ENCODE data around the gene CFAP221.
A peak's percentile ranks its signal among the peaks of the same experiment; 100 is the strongest.
"Not testable (repeated sequence)": the region's sequence is repeated elsewhere in the genome, so short reads cannot be mapped to it uniquely, and the experiment has no call there.

Gene CFAP221

DNA sequence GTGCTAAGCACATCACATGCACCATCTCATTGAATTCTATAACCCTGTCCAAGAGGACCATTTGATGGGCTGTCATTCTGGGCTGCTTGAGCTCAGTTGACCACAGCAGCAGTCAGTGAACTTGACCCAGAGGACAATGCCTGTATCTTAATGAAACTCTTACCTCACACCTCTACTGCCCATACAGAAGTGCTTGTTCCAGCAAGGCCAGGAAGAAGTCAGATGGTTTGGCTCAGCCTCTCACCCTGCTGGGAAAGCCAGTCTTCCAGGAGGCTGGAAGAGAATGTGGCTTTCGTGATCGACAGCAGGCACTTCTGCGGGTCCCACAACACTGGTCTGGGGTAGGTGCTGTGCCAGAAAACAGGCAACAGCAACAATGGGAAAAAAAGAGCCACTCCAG, 47.3 kb downstream of the CFAP221 start:
- no peak for DNase-seq

DNA sequence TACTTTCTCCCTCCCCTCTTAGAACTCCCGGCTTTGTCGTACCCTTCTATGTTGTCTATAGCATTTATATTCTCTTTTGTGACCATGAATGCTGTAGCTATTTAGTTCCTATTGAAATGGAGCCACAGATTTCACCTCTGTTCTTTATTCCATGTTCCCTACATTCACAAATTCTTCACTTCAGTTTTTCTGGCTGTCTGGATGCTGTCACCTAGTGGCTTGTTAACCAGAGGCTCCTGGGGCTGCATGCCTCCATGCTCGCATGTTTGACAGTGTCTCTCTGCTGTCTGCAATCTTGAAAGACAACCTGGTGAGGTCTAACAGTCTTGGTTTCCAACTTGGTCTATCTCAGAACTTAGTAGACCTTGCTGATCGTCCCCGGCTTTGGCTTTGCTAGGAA, 48.2 kb downstream of the CFAP221 start:
- no peak for DNase-seq

DNA sequence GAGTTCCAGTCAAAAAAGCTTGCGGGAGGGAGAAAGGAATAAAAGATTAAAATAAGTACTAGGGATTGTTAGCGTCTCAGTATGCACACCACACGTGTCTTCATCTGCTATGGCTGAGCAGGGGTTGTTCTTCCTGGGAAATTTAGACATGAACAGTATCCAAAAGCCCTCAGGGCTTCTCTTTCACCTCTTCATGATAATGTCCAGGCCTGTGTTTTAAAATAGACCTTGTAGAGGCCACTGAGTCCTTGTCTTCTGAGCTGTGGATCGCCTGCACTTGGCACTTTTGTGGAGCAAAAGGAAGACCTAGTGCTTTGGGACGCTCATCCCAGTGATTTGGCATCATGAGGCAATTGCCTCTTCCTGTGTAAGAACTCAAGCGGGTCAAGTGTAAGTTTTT, 52.4 kb downstream of the CFAP221 start:
- no peak for DNase-seq

DNA sequence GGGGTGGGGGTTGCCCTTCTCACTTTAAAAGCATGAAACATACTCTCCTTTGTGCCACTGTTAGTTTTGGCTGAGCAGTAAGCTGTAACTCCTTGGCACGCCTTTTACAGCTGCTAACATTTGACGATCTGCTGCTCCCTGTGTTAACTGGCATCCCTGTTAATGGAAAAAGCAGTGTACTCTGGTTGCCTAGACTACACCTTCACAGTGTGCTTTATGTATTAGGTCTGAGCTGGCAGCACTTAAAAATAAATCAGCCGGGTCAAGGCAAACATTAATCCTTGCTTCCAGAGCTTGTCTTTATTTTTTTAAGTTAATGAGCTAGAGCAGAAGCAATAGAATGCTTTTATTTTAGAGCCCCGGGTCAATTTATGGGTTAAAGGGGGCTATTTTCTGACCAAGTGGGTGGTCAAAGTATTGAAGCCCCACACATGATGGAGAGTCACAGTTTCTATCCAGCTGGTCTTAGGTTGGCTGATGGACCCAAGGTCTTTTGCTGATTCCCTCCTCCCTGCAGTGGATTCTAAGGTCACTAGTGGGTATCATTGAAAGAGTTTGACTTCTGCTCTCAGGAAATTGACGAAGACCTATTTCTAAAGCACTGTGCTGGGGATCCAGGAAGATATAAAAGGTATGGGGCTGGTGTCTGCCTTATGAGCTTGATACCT, 54.5 kb downstream of the CFAP221 start:
- peak; percentile 94 for DNase-seq

DNA sequence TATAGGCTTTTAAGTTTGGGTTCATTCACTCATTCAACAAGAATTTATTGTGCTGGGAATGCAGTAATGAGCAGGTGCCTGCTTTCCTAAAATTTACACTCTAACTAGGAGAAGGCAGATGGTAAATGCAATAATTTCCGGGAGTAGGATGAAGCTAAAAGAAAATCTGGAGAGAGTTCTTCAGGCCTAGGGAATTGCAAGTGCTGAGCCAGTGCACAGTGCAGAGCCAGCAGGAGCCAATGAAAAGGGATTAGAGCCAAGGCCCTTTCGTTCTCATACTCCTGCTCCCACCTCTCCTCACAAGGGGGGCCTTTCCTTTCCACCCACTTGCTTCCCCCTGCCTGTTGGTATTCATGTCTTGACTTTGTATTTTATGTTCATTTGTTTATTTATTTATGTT, 55.1 kb downstream of the CFAP221 start:
- no peak for DNase-seq

DNA sequence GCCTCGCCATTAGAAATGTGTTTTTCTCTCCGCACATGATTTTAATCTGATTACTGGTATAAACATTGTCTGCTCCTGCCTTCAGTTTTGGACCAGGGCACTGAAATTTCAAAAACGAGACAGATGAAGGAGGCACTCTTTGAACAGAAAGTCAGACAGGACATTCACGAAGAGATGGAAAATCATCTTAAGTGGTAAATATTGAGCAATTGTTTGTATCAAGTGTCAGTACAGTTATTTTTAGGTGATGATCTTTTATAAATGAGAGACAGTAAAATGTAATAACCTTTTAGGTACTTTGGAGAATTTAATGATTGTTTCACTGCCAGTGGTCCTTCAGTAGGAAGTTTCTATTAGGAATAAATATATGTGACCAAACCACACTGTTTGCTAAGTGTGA, 60.8 kb downstream of the CFAP221 start:
- no peak for DNase-seq

DNA sequence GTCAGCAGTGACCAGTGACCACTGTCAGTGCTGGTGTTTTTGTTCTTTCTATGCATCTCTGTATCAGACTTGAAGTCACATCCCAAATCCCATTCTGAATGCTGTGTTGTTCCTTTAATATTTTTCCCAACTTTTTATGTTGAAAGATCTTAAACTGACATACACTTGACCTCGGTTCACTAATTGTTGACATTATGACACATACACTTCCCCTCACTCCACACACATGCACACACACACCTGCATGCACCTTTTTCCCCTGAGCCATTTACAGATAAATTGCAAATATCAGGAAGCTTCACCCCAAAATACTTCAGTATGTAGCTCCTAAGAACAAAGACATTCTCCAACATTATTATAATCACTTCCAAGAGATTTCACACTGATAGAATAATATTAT, 62.4 kb downstream of the CFAP221 start:
- DNase-seq, result peak; percentile 83

DNA sequence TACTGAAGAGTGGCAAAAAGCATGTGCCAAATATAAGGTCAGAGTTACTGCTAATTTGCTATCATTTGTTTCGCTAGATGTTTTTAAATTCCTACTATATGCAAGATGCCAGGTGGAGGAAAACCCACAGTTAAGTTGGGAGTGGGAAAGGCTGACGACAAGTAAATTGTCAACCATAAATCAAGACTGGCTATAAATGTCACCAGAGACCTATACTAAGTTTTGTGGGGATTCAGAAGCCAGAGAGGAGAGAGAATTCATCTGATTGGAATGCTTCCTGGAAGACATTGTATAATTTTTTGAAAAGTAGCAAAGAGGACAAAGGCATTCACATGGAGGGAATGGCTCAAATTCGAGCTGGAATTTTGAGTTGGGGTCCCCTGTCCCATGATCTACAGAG, 64.3 kb downstream of the CFAP221 start:
- DNase-seq, result no peak

DNA sequence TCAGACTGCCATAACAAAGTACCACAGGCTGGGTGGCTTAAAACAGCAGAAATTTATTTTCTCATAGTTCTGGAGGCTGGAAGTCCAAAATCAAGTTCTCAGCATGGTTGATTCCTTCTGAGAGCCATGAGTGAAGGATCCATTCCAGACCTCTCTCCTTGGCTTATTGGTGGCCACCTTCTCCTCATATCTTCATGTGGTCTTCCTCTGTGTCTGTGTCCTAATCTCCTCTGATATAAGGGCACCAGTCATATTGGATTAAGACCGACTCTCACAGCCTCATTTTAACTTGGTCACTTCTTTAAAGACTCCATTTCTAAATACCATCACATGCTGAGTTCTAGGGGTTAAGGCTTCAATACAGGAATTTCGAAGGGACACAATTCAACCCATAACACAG, 65.1 kb downstream of the CFAP221 start:
- no peak for DNase-seq

DNA sequence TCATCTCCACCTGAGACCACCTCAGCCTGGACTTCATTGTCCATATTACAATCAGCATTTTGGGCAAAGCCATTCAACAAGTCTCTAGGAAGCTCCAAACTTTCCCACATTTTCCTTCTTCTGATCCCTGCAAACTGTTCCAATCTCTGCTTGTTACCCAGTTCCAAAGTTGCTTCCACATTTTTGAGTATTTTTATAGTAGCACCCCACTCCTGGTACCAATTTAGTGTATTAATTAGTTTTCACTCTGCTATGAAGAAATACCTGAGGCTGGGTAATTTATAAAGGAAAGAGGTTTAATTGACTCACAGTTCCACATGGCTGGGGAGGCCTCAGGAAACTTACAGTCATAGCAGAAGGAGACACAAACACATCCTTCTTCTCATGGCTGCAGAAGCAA, 69.9 kb downstream of the CFAP221 start:
- not testable (repeated sequence) for DNase-seq

DNA sequence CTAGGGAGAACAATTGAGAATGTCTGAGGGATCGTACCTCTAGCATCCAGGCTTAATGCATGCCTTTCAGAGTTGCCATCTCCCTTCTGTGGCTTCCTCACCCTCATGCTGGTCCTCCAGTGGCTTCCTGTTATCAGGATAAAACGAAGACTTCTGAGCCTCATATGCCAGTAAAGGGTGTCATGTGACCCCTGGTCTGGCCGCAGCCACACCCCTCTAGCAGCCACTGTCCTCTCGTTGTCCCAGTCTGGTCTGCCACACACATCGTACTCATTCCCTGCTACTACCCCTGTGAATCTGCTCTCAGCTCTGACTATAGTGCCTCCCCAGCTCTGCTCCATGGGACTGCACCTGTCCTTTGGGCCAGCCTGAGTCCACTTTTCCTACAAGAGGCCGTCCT, 72.2 kb downstream of the CFAP221 start:
- no peak for DNase-seq

DNA sequence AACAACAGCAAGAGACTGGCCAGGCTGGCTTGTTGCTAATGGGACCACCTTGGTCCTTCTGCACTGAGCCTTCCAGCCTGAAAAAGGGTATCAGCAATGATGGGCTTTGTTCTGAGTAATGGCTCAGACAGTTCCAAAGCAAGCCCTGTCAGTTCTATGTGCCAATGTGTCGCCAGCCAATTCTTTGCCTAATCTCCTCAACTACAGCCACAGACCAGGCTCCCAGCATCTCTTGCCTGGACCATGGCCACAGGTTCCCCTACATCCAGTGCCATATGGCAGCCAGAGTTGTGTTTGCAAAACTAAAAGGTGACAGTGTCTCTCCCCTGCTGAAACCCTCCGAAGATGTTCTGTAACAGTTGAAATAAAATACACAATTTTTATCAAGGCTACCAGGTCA, 73.2 kb downstream of the CFAP221 start:
- no peak for DNase-seq

DNA sequence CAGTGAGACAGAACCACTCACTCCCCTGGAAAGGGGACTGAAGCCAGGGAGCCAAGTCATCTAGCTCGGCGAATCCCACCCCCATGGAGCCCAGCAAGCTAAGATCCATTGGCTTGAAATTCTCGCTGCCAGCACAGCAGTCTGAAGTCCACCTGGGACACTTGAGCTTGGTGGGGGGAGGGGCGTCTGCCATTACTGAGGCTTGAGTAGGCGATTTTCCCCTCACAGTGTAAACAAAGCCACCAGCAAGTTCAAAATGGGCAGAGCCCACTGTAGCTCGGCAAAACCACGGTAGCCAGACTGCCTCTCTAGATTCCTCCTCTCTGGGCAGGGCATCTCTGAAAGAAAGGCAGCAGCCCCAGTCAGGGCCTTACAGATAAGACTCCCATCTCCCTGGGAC, 74.5 kb downstream of the CFAP221 start:
- DNase-seq, result not testable (repeated sequence)

DNA sequence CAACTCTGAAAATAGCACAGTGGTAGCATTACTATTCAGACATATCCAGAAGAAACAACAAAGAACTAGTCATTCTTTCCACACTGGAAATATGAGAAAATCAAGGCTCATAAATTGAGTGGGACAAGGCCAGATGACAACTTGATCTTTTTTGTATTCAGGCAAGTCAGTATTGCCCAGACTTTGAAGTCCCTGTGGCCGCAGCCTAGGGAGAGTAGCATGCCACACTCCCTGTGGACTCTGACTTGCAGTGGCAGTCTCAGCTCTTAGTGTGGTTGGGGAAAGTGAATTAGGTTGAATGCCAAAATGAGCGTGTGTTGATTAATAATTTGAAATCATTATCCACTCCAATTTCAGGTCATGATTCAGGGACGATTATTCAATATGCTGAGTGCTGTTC, 81.0 kb downstream of the CFAP221 start:
- DNase-seq, result no peak

DNA sequence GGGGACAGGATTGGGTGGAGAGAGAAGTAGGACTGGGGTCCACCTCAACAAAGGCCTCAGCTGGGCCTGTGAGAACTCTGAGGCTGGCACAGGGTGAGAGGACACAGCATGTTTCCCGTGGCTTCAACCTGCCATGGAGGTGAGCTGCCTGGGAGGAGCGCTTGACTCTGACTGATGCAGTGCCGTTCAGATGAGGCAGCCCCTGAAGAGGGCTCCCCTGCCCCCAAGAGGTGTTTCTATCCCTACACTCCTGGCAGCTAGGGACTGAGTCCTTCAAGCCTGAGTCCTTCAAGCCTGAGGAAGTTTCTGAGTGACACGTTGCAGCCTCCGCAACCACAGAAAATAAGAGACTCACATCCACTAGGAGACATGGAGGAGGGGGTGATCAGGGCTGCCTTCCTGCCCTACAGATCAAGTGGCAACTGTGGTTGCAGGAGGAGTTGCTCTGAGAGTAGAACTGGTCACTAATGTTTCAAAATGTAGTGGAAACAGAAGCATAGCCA, 85.1 kb downstream of the CFAP221 start:
- no peak for DNase-seq

DNA sequence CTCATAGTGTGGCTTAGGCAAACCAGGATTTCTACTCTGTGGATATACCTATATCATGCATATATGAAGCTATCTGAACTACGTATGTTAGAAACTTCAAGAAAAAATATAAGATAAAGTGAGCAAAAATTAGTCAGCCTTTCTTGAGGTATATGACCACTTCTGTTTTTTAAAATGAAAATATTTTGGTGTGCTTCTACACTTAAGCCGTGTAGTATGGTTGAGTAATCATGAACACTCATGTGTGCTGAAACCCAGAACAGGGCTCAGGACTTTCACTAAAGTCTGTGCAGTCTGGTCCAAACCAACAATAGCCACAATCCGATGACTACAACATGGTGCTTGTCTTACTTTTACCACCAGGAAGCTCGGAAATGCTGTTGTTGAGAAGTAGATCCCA, 85.9 kb downstream of the CFAP221 start:
- no peak for DNase-seq

DNA sequence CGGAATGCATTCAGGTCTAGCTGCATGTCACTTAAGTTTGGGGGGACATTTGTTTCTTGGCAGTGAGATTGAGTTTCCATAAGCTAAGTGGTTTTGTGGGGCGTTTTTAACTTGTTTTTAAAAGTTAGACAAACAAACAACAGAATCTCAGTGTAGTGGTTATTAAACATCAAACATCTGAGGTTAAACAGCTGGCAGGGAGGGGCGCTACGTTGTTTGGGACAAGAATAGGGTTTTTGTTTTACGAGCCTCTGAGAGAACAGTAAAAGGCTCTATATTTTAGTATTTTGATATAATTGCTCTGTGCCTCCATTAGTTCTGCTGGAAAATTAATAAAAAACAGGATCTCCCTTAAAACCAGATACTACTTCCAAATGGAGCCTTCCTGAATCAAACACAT, 93.1 kb downstream of the CFAP221 start:
- no peak for DNase-seq

DNA sequence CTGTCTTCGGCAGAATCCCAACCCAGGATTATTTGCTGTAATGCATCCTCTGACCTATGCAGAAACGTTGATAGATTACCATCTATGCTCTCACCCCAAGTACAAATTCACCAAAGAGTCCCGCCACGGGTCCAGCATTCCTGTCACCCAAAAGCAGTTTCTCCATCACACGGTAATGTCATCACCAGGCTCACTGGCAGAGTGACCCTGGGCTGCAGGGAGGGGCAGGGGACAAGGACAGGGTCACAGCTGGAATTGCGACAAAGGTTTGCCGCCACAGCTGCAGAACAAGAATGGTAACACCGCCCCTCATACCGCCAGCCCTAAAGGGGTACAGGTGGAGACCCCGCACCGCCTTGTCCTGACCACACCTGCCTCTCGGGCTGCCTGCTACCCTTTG, 94.0 kb downstream of the CFAP221 start:
- no peak for DNase-seq

DNA sequence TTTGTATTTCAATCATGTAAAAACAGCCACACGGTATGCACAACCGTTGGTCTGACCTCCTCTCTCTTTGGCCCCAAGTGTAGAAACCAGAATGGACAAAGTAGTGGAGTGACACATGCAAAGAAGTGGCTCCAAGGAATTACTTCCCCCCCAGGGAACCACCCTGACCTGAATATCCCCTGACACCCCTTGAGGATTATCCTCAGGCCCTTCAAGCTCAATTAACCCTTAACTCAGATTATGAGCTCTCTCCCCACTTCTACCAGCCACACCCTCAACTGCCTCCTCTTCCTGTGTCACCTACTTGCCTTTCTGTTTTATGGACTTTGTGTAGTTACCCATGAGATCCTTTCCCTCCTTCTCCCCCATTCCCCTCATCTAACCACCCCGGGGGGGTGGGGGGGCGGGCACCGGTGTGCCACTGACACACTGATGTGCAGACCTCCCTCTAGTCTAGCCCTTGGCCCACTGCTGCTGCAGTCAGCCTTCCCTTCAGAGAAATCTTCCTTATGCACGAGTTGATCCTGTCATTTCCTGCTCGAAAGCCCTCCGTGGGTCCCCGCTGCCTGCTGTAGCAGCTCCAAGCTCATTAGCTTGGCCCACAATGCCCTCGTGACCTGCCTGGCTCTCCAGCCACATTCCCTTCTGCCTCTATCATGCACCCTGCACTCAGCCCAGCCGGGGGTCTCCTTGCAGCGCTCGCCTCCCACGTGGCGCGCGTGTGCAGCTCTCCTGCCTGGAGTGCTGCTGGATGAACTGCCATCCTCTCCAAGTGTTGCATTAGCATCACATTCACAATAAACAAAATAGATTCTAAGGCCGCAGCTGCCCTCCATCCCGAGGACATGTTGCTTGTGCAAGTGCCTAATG, 94.7 kb downstream of the CFAP221 start:
- no peak for DNase-seq

DNA sequence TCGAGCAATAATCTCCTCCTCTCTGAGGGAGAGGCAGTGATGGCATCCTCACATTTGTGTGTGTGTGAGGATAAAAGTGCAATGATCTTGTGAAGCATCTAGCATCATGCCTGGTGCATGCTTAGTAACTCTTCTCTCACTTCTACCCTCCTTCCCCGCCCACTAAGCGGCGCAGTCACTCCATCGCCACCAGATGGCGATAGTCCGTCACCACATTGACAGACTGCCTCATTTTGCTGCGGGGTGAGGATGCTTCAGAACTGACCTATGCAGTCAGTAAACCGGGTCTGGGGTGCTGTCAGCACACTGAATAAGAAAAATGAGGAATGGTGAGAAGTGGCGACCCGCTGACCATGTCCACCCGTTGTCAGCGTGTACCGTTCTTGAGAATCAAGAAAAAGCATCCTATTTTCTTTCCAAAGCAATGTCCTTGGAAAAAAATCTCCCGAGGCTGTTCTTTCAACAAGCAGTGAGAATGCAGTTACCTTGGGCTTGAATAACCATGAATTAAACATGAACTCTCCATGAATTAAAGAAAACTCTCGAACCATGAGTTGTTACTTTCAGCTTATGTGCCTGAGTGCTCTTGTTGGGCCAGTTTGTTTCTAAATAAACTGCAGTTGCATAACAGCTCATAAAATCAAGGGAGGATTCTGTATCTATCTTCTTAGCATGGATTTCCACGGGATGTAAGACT, 97.5 kb downstream of the CFAP221 start:
- DNase-seq, result peak; percentile 86

DNA sequence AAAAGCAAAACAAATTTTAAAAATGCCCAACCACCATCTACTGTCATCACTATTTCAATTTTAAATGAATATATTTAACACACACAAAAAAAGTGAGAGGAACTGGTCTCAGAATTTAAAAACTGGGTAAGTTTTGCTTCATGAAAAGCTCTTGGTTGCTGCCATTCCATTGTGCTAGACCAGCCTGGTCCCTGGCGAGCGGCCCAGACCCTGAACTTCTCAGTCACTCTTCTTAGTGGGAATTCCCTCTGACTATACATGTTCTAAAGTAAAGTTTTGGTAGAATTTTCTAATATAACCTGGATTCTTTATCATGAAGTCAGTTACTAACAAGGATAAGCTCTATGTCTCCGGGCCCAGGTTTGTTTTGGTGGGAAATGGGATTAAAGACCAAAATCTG, 99.9 kb downstream of the CFAP221 start:
- no peak for DNase-seq

DNA sequence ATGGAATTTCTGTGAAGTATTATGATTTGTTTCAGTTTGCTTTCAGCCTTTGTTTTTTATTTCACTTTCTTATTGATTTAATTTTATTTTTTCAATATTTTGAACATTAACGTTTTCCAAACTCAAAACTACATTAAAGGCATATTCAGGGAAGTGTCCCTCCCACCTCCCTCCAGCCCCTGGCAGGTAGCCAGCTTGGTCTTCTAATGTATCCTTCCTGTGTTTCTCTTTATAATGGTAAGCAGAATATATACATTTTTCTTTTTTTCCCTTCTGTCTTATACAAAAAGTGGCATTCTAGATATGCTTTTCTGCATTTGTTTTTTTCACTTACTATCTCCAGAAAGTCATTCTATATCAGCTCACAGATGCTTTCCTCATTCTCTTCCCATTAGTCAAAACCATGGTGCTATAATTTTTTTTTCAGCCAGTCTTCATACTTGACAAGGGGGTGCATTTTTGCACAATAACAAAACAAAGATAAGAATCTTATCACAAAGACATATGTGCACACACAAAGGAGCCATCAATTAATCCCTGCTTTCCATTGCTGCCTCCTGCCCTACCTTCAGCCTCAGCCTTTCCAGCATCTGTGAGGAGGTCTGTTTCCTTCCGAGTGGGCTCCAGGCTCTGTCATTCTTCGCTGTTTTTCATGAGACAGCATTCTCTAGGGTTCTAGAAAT, 101.1 kb downstream of the CFAP221 start:
- DNase-seq, result no peak

DNA sequence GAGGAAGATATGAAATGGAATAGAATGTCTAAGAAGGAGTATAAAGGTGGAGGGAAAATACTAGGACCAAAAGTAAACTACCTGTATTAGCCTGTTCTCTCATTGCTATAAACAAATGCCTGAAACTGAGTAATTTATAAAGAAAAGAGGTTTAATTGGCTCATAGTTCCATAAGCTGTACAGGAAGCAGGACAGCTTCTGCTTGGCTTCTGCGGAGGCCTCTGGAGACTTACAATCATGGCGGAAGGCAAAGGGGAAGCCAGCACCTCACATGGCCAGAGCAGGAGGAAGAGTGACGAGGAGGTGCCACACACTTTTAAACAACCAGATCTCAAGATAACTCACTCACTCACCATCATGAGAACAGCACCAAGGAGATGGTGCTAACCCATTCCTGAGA, 101.9 kb downstream of the CFAP221 start:
- no peak for DNase-seq
